ENCODE measurements around the gene SMCO3. TPM values are rescaled to one million over a fixed set of nuclear protein-coding genes. Genes with fewer than 3 reads are reported as not detected.

The SMCO3 gene
- total and polyA plus RNA-seq, 2 of the 13 experiments (the other 11 are each of a cell fraction or from before 2014, with no cell fraction given), result 0.29 to 0.42 TPM

DNA sequence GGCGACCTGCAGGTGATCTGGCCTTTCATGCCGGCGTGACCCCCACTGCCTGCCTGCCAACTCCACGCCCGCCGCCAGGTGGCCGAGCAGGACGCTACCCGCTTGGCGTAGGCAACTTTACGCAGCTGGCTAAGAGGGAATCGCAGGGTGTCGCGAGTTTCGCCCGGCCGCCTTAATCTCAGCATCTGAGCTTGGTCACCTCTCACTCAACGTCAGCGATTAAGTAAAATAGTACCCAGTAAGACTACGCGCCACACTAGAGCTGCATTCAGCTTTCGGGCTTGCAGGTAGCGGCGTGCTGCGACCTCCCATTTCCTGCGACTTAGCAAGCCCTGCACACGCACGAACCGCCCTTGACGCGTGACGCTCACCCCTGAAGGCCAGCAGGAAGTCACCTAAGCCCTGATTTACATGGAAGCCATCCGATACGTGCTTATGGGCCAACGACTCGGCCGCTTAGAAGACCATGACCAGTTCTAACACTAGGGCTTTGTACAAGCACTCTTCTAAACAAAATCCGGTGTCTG is 44.0 kb downstream of the SMCO3 start (continued):
- TF ChIP-seq, protein P1, sequence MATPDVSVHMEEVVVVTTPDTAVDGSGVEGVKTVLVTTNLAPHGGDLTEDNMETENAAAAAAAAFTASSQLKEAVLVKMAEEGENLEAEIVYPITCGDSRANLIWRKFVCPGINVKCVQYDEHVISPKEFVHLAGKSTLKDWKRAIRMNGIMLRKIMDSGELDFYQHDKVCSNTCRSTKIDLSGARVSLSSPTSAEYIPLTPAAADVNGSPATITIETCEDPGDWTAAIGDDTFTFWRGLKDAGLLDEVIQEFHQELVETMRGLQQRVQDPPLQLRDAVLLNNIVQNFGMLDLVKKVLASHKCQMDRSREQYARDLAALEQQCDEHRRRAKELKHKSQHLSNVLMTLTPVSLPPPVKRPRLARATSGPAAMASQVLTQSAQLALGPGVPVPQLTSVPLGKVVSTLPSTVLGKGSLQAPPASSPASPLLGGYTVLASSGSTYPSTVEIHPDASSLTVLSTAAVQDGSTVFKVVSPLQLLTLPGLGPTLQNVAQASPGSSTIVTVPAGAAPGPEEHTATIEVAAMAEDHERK (CRISPR knock-in tag; IDR thresholded peaks at IDR 0.05; ENCODE audit: low read depth), result no peak
- TF ChIP-seq SP1 (IDR thresholded peaks at IDR 0.05) (no peak), SP1 (CRISPR knock-in tag; IDR thresholded peaks at IDR 0.05) (no peak), ZNF737 (CRISPR knock-in tag; IDR thresholded peaks at IDR 0.05; ENCODE audit: borderline replicate concordance) (0 out of 2 replicates have a peak, but pooled peaks have one; percentile 14), ZNF20 (CRISPR knock-in tag; IDR thresholded peaks at IDR 0.05) (no peak), ZFP41 (CRISPR knock-in tag; IDR thresholded peaks at IDR 0.05; ENCODE audit: borderline replicate concordance) (peak; percentile 74), SMC3 (IDR thresholded peaks at IDR 0.05; ENCODE audit: low read length) (no peak), ZBTB38 (CRISPR knock-in tag; IDR thresholded peaks at IDR 0.05) (no peak), KAT2B (IDR thresholded peaks at IDR 0.05; ENCODE audit: borderline replicate concordance, low read depth, low read length) (no peak), SP4 (CRISPR knock-in tag; IDR thresholded peaks at IDR 0.05) (no peak), DNMT1 (CRISPR knock-in tag; IDR thresholded peaks at IDR 0.05) (no peak), MAFK (conservative IDR thresholded peaks at IDR 0.05 in 1 of 2, IDR thresholded peaks at IDR 0.05 in 1 of 2; ENCODE audit: low read length in 2 of 2) (no peak), AGO2 (optimal IDR thresholded peaks at IDR 0.05; ENCODE audit: low read depth, low read length) (peak; percentile 93), RAD51 (IDR thresholded peaks at IDR 0.05; ENCODE audit: borderline replicate concordance) (no peak), ZSCAN25 (CRISPR knock-in tag; IDR thresholded peaks at IDR 0.05) (0 out of 2 replicates have a peak, but pooled peaks have one; percentile 31), ZNF230 (CRISPR knock-in tag; IDR thresholded peaks at IDR 0.05) (no peak), THAP11 (CRISPR knock-in tag; IDR thresholded peaks at IDR 0.05) (peak; percentile 32; the same call in 1 of the 2 replicates), FOXO1 (CRISPR knock-in tag; IDR thresholded peaks at IDR 0.05) (no peak), PAX8 (CRISPR knock-in tag; IDR thresholded peaks at IDR 0.05; ENCODE audit: borderline replicate concordance) (no peak), DNMT3B (CRISPR knock-in tag; conservative IDR thresholded peaks at IDR 0.05) (no peak), ZFAT (CRISPR knock-in tag; conservative IDR thresholded peaks at IDR 0.05) (no peak), XRCC5 (optimal IDR thresholded peaks at IDR 0.05; ENCODE audit: low read length) (peak; percentile 95)
- TF ChIP-seq, protein P2, sequence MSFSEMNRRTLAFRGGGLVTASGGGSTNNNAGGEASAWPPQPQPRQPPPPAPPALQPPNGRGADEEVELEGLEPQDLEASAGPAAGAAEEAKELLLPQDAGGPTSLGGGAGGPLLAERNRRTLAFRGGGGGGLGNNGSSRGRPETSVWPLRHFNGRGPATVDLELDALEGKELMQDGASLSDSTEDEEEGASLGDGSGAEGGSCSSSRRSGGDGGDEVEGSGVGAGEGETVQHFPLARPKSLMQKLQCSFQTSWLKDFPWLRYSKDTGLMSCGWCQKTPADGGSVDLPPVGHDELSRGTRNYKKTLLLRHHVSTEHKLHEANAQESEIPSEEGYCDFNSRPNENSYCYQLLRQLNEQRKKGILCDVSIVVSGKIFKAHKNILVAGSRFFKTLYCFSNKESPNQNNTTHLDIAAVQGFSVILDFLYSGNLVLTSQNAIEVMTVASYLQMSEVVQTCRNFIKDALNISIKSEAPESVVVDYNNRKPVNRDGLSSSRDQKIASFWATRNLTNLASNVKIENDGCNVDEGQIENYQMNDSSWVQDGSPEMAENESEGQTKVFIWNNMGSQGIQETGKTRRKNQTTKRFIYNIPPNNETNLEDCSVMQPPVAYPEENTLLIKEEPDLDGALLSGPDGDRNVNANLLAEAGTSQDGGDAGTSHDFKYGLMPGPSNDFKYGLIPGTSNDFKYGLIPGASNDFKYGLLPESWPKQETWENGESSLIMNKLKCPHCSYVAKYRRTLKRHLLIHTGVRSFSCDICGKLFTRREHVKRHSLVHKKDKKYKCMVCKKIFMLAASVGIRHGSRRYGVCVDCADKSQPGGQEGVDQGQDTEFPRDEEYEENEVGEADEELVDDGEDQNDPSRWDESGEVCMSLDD (CRISPR knock-in tag; IDR thresholded peaks at IDR 0.05; ENCODE audit: borderline replicate concordance), result no peak
- TF ChIP-seq, protein P3, sequence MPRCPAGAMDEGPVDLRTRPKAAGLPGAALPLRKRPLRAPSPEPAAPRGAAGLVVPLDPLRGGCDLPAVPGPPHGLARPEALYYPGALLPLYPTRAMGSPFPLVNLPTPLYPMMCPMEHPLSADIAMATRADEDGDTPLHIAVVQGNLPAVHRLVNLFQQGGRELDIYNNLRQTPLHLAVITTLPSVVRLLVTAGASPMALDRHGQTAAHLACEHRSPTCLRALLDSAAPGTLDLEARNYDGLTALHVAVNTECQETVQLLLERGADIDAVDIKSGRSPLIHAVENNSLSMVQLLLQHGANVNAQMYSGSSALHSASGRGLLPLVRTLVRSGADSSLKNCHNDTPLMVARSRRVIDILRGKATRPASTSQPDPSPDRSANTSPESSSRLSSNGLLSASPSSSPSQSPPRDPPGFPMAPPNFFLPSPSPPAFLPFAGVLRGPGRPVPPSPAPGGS (CRISPR knock-in tag; IDR thresholded peaks at IDR 0.05), result no peak
- TF ChIP-seq, protein P4, sequence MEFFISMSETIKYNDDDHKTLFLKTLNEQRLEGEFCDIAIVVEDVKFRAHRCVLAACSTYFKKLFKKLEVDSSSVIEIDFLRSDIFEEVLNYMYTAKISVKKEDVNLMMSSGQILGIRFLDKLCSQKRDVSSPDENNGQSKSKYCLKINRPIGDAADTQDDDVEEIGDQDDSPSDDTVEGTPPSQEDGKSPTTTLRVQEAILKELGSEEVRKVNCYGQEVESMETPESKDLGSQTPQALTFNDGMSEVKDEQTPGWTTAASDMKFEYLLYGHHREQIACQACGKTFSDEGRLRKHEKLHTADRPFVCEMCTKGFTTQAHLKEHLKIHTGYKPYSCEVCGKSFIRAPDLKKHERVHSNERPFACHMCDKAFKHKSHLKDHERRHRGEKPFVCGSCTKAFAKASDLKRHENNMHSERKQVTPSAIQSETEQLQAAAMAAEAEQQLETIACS (CRISPR knock-in tag; IDR thresholded peaks at IDR 0.05), result no peak; the same call in 1 of the 2 replicates
- TF ChIP-seq, protein P5, sequence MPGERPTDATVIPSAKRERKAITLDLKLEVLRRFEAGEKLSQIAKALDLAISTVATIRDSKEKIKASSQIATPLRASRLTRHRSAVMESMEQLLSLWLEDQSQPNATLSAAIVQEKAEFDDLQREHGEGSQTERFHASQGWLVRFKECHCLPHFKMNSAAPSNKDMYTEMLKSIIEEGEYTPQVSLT (CRISPR knock-in tag; IDR thresholded peaks at IDR 0.05; ENCODE audit: borderline replicate concordance, low read depth), result no peak
